ENCODE measurements around the gene PEX1. TPM values are rescaled to one million over a fixed set of nuclear protein-coding genes. Genes with fewer than 3 reads are reported as not detected.
"Not testable (repeated sequence)": the region's sequence is repeated elsewhere in the genome, so short reads cannot be mapped to it uniquely, and the experiment has no call there.

The PEX1 gene
- total and polyA plus RNA-seq, 2 donors from 2014 or later, result 16.9 to 19.6 TPM

GRCh38 chr7:92447345-92448204, 80.7 kb downstream of the PEX1 start, which contains the start of gene GATAD1:
Gene GATAD1, plus strand, starts transcription at chr7:92447482. Its CDS starts 248 bp downstream, at chr7:92447730.
- FAIRE-seq (no peak), DNase-seq (peak; percentile 95 to 98 (median 97))
- peak within 1 kb of the TSS; percentile 73 to 90 (median 86) for H3K4me3 ChIP-seq (ENCODE audit: low read length in 3 of 3)
- peak within 1 kb of the TSS; percentile 77 to 98 (median 84) for H3K9ac ChIP-seq (ENCODE audit: low read length in 3 of 3)
- no peaks in the 10 kb centered on the region for H3K27me3 ChIP-seq (ENCODE audit: control insufficient read depth, insufficient read depth, low read length)
- TF ChIP-seq, protein P1, sequence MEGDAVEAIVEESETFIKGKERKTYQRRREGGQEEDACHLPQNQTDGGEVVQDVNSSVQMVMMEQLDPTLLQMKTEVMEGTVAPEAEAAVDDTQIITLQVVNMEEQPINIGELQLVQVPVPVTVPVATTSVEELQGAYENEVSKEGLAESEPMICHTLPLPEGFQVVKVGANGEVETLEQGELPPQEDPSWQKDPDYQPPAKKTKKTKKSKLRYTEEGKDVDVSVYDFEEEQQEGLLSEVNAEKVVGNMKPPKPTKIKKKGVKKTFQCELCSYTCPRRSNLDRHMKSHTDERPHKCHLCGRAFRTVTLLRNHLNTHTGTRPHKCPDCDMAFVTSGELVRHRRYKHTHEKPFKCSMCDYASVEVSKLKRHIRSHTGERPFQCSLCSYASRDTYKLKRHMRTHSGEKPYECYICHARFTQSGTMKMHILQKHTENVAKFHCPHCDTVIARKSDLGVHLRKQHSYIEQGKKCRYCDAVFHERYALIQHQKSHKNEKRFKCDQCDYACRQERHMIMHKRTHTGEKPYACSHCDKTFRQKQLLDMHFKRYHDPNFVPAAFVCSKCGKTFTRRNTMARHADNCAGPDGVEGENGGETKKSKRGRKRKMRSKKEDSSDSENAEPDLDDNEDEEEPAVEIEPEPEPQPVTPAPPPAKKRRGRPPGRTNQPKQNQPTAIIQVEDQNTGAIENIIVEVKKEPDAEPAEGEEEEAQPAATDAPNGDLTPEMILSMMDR (IDR thresholded peaks at IDR 0.05; ENCODE audit: borderline replicate concordance, extremely low read depth, insufficient read depth), result peak; percentile 90
- H3K36me3 ChIP-seq (ENCODE audit: control insufficient read depth in 2 of 3, insufficient read depth in 3 of 3, low read length in 3 of 3), result peaks cover 14 to 26% (median 17%) of the 10 kb centered on the region in 3 donors
- H3K4me1 ChIP-seq (ENCODE audit: control insufficient read depth in 2 of 3, insufficient read depth in 2 of 3, low read depth in 1 of 3, low read length in 3 of 3), result peaks cover 0 to 4% (median 0%) of the 10 kb centered on the region in 3 donors
- H3K27ac ChIP-seq (ENCODE audit: low read depth in 2 of 2, low read length in 2 of 2), result peak within 1 kb of the TSS; percentile 87 to 93
- no peaks in the 10 kb centered on the region for H3K9me3 ChIP-seq (ENCODE audit: control insufficient read depth in 2 of 3, insufficient read depth in 1 of 3, low read length in 3 of 3)
- intact Hi-C loops (cut with DNase I), result no loop called here

- peak overlapping the region in 1 of 3 donors; percentile 45 for H3K9ac ChIP-seq (ENCODE audit: low read length in 3 of 3)
- intact Hi-C loops (cut with DNase I), result no loop called here
- H3K4me3 ChIP-seq (ENCODE audit: low read length in 3 of 3), result peak overlapping the region in 2 of 3 donors; percentile 67 to 73
- TF ChIP-seq, protein P1 (IDR thresholded peaks at IDR 0.05; ENCODE audit: borderline replicate concordance, extremely low read depth, insufficient read depth), result no peak
- H3K27ac ChIP-seq (ENCODE audit: low read depth in 2 of 2, low read length in 2 of 2), result no peak overlapping the region
- H3K27me3 ChIP-seq (ENCODE audit: control insufficient read depth, insufficient read depth, low read length), result no peaks in the 10 kb centered on the region
- no peak for DNase-seq
- no peaks in the 10 kb centered on the region for H3K9me3 ChIP-seq (ENCODE audit: control insufficient read depth in 2 of 3, insufficient read depth in 1 of 3, low read length in 3 of 3)
- H3K36me3 ChIP-seq (ENCODE audit: control insufficient read depth in 2 of 3, insufficient read depth in 3 of 3, low read length in 3 of 3), result peaks cover 8 to 20% (median 17%) of the 10 kb centered on the region in 3 donors
- peaks cover 0 to 4% (median 0%) of the 10 kb centered on the region in 3 donors for H3K4me1 ChIP-seq (ENCODE audit: control insufficient read depth in 2 of 3, insufficient read depth in 2 of 3, low read depth in 1 of 3, low read length in 3 of 3)
- FAIRE-seq, result peak; percentile 55
These were observed 81.4 kb downstream of the PEX1 start for GRCh38 chr7:92446869-92447344.

DNA sequence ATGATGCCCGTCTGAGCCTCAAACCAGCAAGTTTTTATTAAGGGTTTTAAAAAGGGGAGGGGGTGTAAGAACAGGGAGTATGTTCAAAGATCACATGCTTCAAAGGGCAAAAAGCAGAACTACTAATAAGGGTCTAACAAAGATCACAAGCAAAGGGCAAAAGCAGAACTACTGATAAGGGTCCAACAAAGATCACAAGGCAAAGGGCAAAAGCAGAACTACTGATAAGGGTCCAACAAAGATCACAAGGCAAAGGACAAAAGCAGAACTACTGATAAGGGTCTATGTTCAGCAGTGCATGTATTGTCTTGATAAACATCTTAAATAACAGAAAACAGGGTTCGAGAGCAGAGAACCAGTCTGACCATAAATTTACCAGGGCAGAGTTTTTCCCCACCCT, 85.6 kb downstream of the PEX1 start:
- H3K27me3 ChIP-seq (ENCODE audit: control insufficient read depth, insufficient read depth, low read length); H3K4me3 ChIP-seq (ENCODE audit: low read length in 3 of 3); FAIRE-seq; intact Hi-C loops (cut with DNase I); H3K4me1 ChIP-seq (ENCODE audit: control insufficient read depth in 2 of 3, insufficient read depth in 2 of 3, low read depth in 1 of 3, low read length in 3 of 3); H3K27ac ChIP-seq (ENCODE audit: low read depth in 2 of 2, low read length in 2 of 2); H3K9me3 ChIP-seq (ENCODE audit: control insufficient read depth in 2 of 3, insufficient read depth in 1 of 3, low read length in 3 of 3); H3K36me3 ChIP-seq (ENCODE audit: control insufficient read depth in 2 of 3, insufficient read depth in 3 of 3, low read length in 3 of 3); DNase-seq; H3K9ac ChIP-seq (ENCODE audit: low read length in 3 of 3): not testable (repeated sequence)

GRCh38 chr7:92437956-92438491, 90.3 kb downstream of the PEX1 start:
- no peak for FAIRE-seq
- no peaks in the 10 kb centered on the region for H3K9me3 ChIP-seq (ENCODE audit: control insufficient read depth in 2 of 3, insufficient read depth in 1 of 3, low read length in 3 of 3)
- no peaks in the 10 kb centered on the region for H3K27me3 ChIP-seq (ENCODE audit: control insufficient read depth, insufficient read depth, low read length)
- TF ChIP-seq, protein P1 (IDR thresholded peaks at IDR 0.05; ENCODE audit: borderline replicate concordance, extremely low read depth, insufficient read depth), result no peak
- intact Hi-C loops (cut with DNase I), result no loop called here
- H3K4me1 ChIP-seq (ENCODE audit: control insufficient read depth in 2 of 3, insufficient read depth in 2 of 3, low read depth in 1 of 3, low read length in 3 of 3), result no peaks in the 10 kb centered on the region
- DNase-seq, result no peak
- no peaks in the 10 kb centered on the region for H3K36me3 ChIP-seq (ENCODE audit: control insufficient read depth in 2 of 3, insufficient read depth in 3 of 3, low read length in 3 of 3)
- no peak overlapping the region for H3K9ac ChIP-seq (ENCODE audit: low read length in 3 of 3)
- no peak overlapping the region for H3K27ac ChIP-seq (ENCODE audit: low read depth in 2 of 2, low read length in 2 of 2)
- H3K4me3 ChIP-seq (ENCODE audit: low read length in 3 of 3), result no peak overlapping the region

All from kidney (tissue), 14 donors.